Hepatocyte (in vitro differentiated cells): ENCODE results near the gene CHST2. TPM values are rescaled to one million over a fixed set of nuclear protein-coding genes. Genes with fewer than 3 reads are reported as not detected.

ENCODE experiments used
- DNase-seq: peaks from one replicate; pipeline ENCODE4 v3.0.0-alpha.2; 2016; ENCODE audit warnings: low spot score
- H2AFZ ChIP-seq: fragments of 200-600 bp; sonication (generic); 2 replicates; pipeline ENCODE4 v1.6.0; 2016; ENCODE audit warnings: antibody characterized with exemption, mild to moderate bottlenecking
- H3K27ac ChIP-seq: fragments of 200-600 bp; sonication (generic); 2 replicates; pipeline ENCODE4 v1.5.1; 2016; ENCODE audit warnings: mild to moderate bottlenecking
- H3K27me3 ChIP-seq: fragments of 200-600 bp; sonication (generic); 2 replicates; pipeline ENCODE4 v1.6.1; 2016
- H3K36me3 ChIP-seq: fragments of 200-600 bp; sonication (generic); replicated peaks from 2 replicates; pipeline ENCODE4 v1.5.1; 2016; ENCODE audit warnings: low read depth; ENCODE audit not compliant: insufficient read depth
- H3K4me1 ChIP-seq: fragments of 200-600 bp; sonication (generic); 2 replicates; pipeline ENCODE4 v1.5.1; 2016; ENCODE audit warnings: mild to moderate bottlenecking, moderate library complexity; ENCODE audit not compliant: insufficient read depth
- H3K4me2 ChIP-seq: fragments of 200-600 bp; sonication (generic); 2 replicates; pipeline ENCODE4 v1.6.0; 2016
- H3K4me3 ChIP-seq: fragments of 200-600 bp; sonication (generic); 2 replicates; pipeline ENCODE4 v1.5.1; 2016; ENCODE audit warnings: mild to moderate bottlenecking
- H3K79me2 ChIP-seq: fragments of 200-600 bp; sonication (generic); 2 replicates; pipeline ENCODE4 v1.6.0; 2017; ENCODE audit warnings: mild to moderate bottlenecking
- H3K9me2 ChIP-seq: fragments of 200-600 bp; sonication (generic); replicated peaks from 2 replicates; pipeline ENCODE4 v1.6.0; 2017; ENCODE audit warnings: mild to moderate bottlenecking; ENCODE audit not compliant: insufficient read depth
- H3K9me3 ChIP-seq: fragments of 200-600 bp; sonication (generic); 2 replicates; pipeline ENCODE4 v1.5.1; 2016; ENCODE audit warnings: low read depth, mild to moderate bottlenecking
- H4K20me1 ChIP-seq: fragments of 200-600 bp; sonication (generic); 2 replicates; pipeline ENCODE4 v1.6.0; 2016; ENCODE audit warnings: mild to moderate bottlenecking; ENCODE audit not compliant: insufficient read depth, poor library complexity, severe bottlenecking
- EZH2 ChIP-seq: fragments of 200-600 bp; sonication (generic); IDR thresholded peaks from 2 replicates; pipeline ENCODE4 v1.6.1; 2016; ENCODE audit warnings: antibody characterized with exemption, mild to moderate bottlenecking, borderline replicate concordance
- EZH2phosphoT487 ChIP-seq: fragments of 200-600 bp; sonication (generic); IDR thresholded peaks from one replicate; pipeline ENCODE4 v1.6.1; 2018; ENCODE audit warnings: antibody characterized with exemption, mild to moderate bottlenecking, low read depth, moderate library complexity; ENCODE audit not compliant: unreplicated experiment, severe bottlenecking
- WGBS: methylation state at CpG from one replicate; pipeline ENCODE4 v1.1.6; 2016; ENCODE audit warnings: low lambda C conversion rate; ENCODE audit errors: missing lambda C conversion rate; 5-methylcytosine and 5-hydroxymethylcytosine counted together
- polyA plus RNA-seq: library from polyadenylated mRNA; unstranded; fragments of >200 nt; fragmentation: Nextera tagmentation; extraction: Ambion mirVana; gene quantifications from 2 replicates; pipeline ENCODE4 v1.2.1, GENCODE V29; 2016
- total RNA-seq: library from RNA; depleted of rRNA; stranded (reverse); fragments of >200 nt; gene quantifications from 2 replicates; pipeline ENCODE4 v1.2.3, GENCODE V29; 2014
- TF ChIP-seq, protein P1 (sequence below): fragments of 200-600 bp; sonication (generic); IDR thresholded peaks from 2 replicates; pipeline ENCODE4 v1.5.1; 2016; ENCODE audit warnings: antibody characterized with exemption, mild to moderate bottlenecking; ENCODE audit not compliant: poor library complexity

CHST2 gene
- total and polyA plus RNA-seq, 2 experiments from 2014 or later = 12.2 to 16.1 TPM

DNA sequence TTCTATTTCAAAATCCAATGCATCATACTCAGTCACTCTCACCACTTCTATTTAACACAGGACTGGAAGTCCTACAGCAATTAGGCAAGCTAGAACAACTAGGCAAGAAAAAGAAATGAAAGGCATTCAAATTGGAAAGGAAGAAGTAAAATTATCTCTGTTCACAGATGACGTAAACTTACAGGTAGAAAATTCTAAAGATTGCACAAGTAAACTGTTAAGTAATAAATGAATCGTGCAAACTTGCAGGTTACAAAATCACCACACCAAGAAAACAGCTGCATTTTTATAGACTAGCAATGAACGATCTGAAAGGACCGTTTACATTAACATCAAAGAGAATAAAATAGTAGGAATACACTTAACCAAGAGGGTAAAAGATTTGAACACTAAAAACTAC, 36.2 kb downstream of the CHST2 start:
- H3K4me2 ChIP-seq = no peak overlapping the region
- no peaks in the 10 kb centered on the region for H3K9me2 ChIP-seq
- no peak for DNase-seq
- no peaks in the 10 kb centered on the region for H3K9me3 ChIP-seq
- TF ChIP-seq EZH2 (no peak), EZH2phosphoT487 (no peak)
- TF ChIP-seq, protein P1, sequence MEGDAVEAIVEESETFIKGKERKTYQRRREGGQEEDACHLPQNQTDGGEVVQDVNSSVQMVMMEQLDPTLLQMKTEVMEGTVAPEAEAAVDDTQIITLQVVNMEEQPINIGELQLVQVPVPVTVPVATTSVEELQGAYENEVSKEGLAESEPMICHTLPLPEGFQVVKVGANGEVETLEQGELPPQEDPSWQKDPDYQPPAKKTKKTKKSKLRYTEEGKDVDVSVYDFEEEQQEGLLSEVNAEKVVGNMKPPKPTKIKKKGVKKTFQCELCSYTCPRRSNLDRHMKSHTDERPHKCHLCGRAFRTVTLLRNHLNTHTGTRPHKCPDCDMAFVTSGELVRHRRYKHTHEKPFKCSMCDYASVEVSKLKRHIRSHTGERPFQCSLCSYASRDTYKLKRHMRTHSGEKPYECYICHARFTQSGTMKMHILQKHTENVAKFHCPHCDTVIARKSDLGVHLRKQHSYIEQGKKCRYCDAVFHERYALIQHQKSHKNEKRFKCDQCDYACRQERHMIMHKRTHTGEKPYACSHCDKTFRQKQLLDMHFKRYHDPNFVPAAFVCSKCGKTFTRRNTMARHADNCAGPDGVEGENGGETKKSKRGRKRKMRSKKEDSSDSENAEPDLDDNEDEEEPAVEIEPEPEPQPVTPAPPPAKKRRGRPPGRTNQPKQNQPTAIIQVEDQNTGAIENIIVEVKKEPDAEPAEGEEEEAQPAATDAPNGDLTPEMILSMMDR = no peak
- H2AFZ ChIP-seq = no peak overlapping the region
- no peak overlapping the region for H3K27ac ChIP-seq
- no peaks in the 10 kb centered on the region for H3K27me3 ChIP-seq
- H3K79me2 ChIP-seq = no peaks in the 10 kb centered on the region
- no peaks in the 10 kb centered on the region for H4K20me1 ChIP-seq
- 66% methylated on average over 4 of the region's 4 CpGs for WGBS
- no peak overlapping the region for H3K4me3 ChIP-seq
- H3K36me3 ChIP-seq = no peaks in the 10 kb centered on the region
- peaks cover 5% of the 10 kb centered on the region for H3K4me1 ChIP-seq

DNA sequence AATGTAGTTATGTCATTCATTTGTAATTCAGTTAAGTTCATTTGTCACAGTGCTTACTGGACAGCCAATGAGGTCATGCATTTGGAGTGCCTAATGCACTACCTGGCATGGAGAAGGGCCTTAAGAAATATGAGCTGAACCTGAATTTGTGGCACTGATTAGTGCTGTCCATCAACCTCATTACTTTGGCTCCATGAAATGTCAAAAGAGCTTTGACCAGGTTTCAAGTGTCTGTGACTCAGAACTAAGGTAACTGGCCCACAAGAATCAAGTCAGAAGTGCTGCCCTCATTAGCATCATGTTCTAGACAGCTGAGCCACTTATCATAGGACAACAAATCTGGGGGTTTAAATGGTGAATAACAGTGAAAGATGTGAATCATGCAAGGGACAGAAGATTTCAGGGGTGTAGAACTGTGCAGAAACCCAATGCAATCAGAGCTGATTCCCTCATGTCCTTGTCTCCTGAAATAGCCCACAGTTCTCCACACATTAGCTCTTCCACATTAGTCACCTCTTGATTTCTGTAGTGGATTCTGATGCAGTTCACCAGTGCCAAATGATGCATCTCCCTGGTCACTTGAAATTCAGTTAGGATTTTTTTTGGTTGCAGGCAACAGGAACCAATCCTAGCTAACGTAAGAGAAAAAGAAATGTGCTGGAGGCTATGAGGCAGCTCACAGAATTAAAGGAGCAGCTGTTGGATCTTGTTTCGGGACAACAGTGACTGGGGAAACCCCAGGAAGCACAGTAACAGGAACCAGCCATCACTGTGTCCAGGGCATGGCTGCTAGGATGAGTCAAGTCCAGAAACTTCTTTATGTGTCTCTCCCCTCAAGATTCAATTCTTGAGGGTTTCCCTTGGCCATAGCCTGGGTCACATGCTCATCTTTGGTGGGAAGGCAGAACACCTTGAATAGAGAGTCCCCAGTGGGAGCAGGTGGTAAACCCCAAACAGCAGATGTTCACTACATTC, 38.7 kb downstream of the CHST2 start:
- no peak overlapping the region for H3K27ac ChIP-seq
- H3K9me2 ChIP-seq = no peaks in the 10 kb centered on the region

DNA sequence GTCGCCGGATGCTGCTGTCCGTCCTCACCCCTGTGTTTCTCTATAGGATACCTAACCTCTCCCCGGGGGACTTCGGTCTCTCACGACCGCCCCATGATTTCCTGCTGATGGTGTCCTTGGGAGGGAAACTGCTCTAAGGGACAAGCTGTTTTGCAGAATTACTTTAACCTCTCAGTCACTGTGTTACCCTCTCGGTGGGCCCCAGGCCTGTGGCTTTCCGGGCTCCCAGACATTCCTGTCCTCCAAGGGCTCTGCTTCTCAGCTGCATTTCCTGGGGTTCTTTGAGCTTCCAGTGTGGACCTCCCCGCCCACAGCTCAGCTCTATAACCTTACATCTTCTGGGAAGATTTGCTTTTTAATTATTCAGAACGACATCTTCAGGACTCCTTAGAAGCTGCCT, 40.9 kb downstream of the CHST2 start:
- Histone ChIP-seq H3K9me2 (no peaks in the 10 kb centered on the region), H3K9me3 (no peaks in the 10 kb centered on the region), H3K27me3 (no peaks in the 10 kb centered on the region), H3K4me2 (no peak overlapping the region), H3K4me1 (peaks cover 5% of the 10 kb centered on the region), H4K20me1 (no peaks in the 10 kb centered on the region), H3K4me3 (no peak overlapping the region), H2AFZ (no peak overlapping the region), H3K36me3 (no peaks in the 10 kb centered on the region), H3K27ac (no peak overlapping the region), H3K79me2 (no peaks in the 10 kb centered on the region)
- DNase-seq = no peak
- TF ChIP-seq, protein P1 = no peak
- TF ChIP-seq EZH2 (no peak), EZH2phosphoT487 (no peak)
- WGBS = 82% methylated on average over 11 of the region's 11 CpGs

More for the DNA sequence above, 38.7 kb downstream of the CHST2 start:
- TF ChIP-seq EZH2 (no peak), EZH2phosphoT487 (no peak)
- TF ChIP-seq, protein P1 = no peak
- WGBS = 78% methylated on average over 2 of the region's 2 CpGs
- Histone ChIP-seq H3K27me3 (no peaks in the 10 kb centered on the region), H3K36me3 (no peaks in the 10 kb centered on the region), H2AFZ (no peak overlapping the region), H3K4me3 (no peak overlapping the region), H3K4me2 (no peak overlapping the region), H3K79me2 (no peaks in the 10 kb centered on the region), H3K9me3 (no peaks in the 10 kb centered on the region), H3K4me1 (peaks cover 5% of the 10 kb centered on the region), H4K20me1 (no peaks in the 10 kb centered on the region)
- no peak for DNase-seq
